HG03064 (cell line): Measurements from ENCODE around the gene COL4A1.

Experiments
- ATAC-seq: cut with Tn5 transposase; IDR thresholded peaks from one replicate; pipeline ENCODE4 v1.9.1; 2021; ENCODE audit warnings: low read depth; ENCODE audit not compliant: unreplicated experiment

The COL4A1 gene

DNA sequence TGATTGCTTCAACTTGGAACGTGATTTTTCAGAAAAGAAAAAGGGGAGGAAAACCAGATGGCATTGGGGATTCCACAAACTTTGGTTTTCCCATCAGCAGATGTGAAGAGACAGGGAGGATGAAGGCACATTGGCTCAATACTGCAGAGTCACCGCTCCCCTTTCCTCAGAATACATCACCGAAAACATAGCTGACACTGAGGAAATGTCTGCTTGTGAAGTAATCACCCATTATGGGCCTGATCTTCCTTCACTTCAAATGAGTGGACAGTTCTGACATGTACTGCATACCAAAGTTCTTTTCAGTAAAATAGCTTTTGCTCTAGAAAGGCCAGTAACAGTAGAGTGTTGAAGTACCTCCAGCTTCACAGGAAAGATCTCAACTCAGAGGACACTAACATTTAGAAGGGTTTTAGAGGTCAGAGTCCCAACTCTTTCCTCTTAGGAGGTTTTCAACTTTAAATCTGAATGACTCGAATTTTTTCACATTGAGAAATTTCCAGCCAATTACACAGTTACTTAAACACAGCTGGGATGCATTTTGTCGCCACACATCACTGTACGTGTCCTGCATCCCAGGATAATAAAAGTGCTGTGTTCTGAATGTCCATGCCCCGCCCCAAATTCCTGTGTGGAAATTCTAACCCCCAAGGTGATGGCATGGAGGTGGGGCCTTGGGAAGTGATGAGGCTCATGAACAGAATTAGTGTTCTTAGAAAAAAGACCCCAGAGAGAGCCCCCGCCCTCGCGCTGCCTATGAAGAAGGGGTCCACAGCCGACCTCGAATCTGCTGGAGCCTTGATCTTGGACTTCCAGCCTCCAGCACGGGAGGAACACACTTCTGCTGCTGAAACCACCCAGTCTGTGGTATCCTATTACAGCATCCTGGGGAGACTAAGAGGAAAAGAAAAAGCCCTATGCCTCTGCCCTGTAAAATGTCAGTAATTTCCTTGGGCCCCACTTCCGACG, 77.7 kb downstream of the COL4A1 start:
- ATAC-seq: no peak

DNA sequence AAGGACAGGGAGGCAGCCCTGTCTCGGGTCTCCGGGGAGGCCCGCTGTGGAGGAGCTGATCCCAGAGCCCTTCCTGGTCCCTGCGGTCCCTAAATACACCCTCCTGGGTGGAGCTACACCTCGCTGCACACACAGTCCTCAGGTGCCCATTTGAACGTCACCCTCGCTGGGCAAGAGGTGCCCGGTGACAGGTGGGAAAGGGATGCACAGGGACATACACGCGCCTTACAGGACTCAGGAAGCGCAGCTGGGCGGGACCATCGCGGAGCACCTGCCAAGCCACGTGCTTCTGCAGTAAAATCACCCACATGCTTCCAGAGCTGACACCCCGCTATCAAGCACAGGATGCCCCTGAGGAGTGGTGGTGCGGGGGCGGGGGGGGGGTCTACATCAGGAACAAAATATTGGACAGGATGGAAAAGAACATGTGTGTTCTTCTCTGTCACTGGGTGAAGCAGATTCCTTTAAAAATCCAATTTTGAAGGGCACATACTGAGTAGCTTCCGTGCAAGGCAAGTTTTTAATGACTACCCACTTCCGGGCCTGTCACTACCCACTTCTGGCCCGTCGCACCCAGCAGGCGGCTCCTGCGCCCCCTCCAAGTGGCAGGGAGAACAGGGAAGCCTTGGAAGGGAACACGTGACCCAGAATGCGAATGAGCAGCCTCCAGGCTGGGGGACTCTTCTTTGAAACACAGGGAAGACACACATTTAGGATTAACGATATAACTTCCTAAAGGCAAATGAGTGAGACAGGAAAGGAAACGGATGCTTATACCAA, 78.9 kb downstream of the COL4A1 start:
- ATAC-seq: no peak

DNA sequence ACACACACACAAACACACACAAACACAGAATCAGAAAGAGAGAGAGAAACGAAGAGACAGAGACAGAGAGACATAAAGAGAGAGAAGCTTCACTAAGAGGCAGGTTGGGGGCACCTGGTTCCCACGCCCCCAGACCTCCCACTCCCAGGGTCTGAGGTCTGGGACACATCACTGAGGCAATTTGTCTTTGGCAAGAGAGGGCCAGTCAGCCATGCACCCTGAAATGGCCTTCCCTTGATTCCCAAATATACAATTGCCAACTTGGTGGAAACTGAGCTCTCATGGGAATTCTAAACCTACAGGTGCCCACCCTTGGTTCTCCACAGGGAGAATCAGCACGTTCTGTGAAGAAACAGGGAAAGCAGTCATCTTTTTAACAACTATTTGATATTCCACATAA, 79.5 kb downstream of the COL4A1 start:
- no peak for ATAC-seq

DNA sequence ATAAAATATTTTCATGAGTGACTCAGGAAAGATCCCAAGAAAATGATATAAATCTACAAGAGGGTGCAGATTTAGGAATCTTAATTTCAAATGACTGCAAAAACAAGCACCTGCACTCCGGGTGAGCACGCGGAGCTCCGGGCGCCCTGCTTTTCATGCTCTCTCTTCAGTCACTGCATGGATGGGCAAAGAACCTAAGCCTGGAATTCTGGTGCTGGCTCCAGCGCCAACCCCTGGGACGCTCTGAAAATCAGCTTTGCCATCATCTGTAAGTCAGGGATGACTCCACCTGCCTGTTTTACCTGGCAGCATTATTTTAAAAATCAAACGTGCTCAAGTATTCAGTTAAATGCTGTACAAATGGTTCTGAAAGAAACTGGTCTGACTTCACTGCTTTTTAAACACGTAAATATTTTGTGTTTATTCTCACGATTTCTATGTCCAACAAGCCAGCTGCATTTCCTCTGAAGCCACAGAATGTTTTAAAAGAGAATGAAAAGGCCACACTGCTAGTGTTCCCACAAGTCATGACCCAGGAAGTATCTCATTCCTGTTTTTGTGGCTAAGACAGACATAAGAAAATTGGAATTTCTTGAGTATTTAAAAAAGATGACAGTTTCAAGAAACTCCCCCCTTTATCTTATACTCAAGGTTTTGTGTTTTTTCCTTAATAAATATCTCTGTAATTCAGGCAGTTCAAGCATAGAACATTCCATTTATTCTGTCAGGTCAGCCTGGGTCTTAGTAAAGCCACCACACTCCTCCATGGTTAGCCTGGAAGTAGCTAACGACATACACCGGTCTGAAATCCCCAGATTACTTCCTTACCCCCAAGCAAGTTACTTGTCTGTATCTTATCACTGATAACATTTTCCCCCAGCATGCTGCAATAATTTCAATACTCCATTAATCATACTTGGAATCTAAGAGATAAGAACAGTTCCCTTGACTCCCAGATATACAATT, 81.1 kb downstream of the COL4A1 start:
- no peak for ATAC-seq

DNA sequence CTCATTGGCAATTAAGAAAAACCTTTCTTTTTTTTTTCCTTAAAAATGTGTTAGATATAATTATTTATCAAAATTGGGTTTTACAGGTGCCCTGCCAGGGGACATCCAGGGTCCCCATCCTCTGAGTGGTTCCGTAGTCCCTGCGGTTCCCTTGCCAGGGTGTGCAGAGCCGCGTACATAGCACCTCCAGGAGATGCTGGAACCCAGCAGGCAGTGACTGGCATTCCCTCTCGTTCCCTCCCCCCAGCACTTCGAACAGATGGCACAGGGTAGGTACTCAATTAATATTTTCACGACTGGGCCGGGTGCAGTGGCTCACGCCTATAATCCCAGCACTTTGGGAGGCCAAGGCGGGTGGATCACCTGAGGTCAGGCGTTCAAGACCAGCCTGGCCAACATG, 82.0 kb downstream of the COL4A1 start:
- ATAC-seq: no peak

DNA sequence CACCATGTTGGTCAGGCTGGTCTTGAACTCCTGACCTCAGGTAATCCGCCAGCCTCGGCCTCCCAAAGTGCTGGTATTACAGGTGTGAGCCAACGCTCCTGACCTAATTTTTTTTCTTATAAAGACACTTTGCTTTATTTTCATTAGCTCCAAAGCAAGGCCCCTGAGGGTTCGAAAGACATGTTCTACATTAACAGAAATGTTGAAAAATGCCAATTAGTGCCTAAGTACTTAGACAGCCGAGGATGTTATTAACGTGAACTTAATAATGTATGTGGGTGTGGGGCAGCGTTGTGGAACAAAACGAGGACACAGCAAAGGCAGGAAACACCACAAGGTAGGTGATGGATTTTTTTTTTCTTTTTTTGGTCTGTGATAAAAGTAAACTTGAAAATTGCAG, 82.4 kb downstream of the COL4A1 start:
- no peak for ATAC-seq

DNA sequence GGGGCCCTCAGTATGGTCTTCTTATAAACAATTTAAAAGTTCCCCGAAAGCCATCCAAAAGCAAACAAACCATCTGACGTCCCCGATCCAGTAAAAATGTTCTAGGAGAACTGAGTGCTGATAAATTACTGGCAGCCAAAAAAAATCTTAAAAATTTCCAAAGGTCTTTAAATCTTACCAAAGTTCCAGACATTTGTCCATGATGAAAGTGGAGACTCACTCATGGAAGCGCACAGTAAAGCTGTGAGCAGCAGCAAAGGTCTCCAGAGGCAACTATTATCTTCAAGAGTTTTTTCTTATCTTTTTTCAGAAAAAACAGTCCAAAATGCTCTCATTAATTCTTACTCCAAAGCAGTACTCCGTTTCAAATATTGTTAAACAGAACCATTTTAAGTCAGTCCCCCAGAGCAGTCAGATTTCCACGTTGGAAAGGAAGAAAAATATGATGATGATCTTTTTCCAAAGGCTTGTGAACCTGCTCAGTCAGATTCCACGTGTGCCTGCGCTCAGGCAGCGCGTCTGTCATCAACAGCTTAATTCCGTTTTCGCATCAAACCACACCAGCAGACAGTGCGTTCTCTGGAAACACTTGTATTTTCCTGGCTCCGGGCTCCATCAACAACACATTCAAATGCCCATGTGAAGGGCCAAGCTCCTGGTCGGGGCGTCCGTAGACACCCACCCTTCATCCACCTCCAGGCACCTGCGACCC, 85.4 kb downstream of the COL4A1 start:
- no peak for ATAC-seq

DNA sequence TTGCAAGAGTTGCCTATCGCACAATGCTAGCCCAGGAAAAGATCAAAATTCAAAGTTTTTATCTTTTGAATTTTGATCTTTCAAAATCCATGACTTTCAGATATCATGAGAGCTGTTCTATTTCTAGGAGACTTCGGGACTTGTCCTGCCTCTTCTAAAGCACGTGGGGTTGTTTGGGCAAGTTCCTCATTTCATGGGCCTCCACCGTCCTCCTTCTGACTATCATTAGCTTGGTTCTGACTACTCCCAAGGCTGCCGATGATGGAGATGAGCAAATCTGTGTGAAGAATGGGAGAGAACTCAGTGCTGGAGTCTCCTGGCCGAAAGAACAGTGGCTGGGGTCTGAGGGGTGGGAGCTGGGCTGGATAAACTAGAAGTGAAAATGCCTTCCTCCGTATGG, 86.5 kb downstream of the COL4A1 start:
- no peak for ATAC-seq

DNA sequence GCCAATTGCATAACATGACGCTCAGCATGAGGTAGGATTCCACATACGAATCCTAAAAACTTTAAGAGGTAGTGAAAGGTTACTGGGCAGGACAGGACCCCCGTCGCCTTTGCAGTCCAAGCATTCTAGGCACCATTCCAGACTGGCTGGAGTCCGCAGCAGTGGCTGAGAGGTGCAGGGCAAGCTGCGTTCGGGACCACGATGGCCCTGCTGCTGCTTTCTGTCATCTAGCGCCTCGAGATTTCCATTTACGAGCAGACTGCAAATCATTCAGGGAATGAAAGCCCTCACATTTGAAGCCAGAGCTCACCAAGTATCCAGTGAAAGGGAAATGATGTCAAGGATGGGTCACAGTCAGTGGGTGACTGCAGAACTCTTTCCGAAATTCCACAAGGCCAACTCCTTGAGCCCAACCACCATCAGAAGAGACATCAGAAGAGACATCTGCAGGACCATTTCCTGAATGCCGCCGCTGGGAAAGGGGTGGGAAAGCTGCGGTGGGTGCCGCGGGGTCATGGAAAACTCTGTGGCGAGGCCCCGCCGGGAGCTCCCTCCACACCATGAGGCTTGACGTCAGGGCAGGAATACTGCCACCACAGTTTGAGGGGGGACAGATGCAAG, 88.3 kb downstream of the COL4A1 start:
- no peak for ATAC-seq

DNA sequence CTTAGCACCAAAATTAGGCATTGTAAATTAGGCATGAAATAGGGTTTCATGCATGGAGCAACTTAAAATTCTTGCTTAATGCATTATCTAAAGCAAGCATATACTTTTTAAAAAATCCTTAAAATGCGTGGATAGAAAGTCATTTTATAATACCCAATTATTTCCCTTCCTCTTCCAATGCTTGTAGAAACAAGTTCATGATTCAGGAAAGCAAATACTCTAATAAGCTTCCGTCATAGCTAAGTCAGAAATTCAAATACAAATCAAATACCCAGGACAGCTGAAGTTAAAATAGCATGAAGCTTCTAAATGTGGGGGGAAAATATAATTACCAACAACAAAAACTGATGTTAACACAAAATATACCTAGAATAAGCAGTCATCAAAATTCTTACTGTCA, 89.1 kb downstream of the COL4A1 start:
- no peak for ATAC-seq

DNA sequence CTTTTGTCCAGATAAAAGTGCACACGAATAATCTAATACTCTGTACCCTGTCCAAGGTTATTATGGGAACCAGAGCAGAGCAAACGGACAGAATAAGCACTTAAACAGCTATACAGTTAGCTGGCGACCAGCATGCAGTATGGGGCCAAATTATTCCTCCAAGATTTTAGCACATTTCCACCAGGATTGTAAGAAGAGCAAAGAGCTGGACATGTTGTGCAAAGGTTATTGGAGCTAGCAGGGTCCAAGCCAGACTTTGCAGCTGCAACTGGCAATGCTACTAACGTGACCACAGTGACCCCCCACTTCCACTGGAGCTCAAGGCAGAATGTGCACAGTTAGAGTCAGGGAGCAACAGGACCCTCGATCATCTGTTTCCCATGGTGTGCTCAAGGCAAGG, 89.9 kb downstream of the COL4A1 start:
- no peak for ATAC-seq

DNA sequence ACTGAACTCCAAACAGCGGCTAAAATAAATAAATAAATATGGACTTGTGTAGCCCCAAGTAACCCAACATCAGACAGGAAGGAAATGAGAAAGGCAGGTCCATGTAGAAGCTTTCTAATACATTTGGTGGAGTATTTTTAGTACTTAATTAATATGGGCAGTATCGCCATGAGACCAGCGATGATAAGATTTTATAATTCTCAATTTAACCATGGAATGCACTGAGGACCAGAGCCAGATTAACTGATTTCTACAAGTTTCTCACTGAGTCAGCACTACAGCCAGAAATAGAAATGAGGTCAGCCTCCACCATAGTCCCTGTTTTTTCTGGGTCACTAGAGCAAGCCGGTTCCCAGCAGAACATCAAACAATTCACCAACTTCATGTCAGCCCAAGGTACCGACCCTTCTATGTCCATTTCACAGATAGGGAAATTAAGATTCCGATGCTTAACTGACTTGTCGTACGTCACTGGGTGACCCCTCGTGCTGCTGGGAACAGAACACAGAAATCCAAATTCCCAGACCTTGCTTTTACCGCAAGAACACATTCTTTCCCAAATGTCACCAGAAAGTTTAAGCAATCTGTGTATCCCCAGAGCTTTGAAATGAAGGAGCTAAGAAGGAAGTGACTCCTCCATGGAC, 90.4 kb downstream of the COL4A1 start:
- ATAC-seq: no peak

DNA sequence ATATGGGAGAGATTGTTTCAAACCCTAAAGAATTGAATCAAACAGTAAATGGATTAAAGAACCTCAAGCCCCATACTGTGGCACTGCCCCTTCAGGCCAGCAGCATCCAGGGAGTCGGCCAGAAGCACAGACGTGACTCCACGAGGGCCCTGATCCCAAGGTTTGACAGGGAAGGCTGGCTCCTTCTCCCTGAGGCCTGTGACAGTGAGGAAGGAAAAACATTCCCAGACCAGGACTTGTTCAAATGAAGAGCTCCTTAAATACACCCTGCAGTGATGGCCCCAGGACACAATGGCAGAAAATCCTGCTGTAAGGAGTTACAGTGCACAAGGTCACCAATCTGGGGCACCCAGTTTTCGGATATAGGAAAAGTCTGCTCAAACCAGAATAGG, 91.0 kb downstream of the COL4A1 start:
- no peak for ATAC-seq

DNA sequence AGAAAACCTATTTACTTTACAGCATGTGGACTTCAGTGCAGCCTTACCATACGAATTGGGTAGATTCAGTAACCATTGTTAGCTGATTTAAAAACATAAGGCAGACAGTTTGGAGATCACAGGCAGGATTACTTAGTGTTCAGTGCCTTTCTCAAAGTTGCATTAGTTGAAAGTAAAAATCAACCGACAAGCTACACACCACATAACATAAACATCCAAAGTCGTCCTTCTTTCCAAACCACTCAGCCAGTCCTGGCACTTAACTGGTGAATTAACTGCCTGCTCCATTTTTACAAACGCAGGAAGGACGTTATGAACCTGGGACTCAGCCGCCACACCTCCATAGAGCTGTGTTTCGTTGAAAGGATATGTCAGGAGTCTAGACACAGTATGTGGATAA, 91.4 kb downstream of the COL4A1 start:
- ATAC-seq: no peak

DNA sequence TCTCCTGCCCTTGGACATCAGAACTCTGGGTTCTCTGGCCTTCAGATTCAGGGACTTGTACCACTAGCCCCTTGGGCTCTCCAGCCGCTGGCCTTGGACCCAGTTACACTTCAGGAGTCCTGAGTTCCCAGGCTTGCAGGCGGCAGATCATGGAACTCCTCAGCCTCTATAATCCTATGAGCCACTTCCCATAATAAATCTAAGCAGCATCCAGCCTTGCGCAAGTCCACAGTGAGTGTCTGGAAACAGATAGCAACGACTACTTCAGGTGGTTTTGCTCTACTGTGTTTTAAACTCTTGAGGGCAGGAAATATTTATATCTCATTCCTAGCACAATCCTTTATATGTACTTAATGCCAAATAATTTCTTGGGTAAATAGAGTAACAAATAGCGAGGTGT, 92.3 kb downstream of the COL4A1 start:
- ATAC-seq: no peak

DNA sequence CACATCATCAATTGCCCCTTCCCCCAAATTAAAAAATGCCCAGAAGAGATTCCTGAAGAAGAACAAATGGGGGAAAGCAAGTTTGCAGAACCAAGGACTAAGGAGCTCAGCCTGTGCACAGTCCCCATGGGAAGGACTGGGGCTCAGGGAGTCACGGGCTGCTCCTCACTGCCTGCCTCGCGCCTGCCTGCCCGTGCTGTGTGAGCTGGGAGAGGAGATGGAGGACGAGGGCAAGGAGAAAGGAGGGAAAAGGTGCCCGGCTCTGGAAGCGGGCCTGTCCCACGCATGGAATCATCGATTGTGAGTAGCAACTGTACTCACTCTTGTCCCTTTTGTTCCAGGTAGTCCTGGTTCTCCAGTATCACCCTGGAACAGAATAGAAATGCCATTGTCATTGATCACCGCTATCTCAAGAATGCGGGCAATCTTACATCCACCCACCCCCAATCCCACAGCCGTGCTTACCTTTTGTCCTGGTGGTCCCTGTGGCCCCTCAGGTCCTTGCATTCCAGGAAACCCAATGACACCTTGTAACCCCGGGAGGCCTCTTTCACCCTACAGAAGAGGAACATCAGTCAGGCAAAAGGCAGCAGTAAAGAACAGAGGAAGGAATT, 93.4 kb downstream of the COL4A1 start:
- ATAC-seq: no peak

DNA sequence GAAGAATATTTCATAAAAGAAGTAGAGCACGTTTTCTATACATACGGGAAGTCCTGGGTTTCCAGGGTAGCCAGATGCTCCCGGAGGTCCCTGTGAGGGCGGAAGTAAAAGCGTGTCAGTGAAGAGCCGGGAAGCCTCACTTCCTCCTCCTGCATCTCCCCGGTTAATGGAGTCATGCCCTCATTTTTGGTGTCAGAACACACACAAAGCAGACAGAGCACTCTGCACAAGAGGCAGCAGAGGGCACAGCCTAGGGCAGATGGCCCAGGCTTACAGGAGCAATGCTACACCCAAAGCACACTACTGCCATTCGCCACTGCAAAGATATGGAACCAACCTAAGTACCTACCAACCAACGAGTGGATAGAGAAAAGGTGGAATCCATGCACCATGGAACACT, 94.4 kb downstream of the COL4A1 start:
- ATAC-seq: no peak

DNA sequence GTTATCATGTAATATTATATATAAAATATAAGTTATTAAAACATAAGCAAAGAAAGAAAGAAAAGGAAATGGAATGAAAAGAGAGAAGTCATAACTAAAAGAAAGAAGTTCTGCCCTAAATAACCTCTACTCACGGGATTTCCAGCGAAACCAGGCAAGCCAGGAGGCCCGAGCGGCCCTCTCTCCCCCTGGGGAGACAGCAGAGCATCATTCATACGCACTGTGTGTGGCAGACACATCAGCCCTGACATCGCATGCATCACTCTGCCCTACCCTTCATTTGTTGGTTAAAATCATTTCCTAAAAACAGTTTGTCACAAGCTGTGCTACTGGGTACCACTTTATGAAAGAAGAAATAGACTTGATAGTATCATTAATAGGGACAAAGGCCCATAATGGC, 95.2 kb downstream of the COL4A1 start:
- ATAC-seq: no peak

DNA sequence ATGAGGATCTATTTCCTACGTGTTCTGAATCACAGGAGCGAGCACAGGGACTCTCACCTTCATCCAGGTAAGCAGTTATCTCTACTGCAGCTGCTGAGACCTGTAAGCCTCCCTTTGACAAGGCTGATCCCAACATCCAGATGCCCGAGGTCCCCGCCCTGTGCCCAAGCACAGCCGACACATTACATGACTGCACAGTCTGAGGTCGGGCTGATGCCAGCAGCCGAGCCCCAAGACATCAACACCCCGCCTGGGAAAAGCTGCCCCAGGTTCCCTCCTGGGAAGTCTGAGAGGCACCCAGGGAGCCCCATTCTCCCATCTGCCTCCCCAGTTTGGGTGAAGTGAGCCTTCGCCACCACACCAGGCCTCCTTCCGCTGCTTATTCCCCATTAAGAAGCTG, 95.9 kb downstream of the COL4A1 start:
- no peak for ATAC-seq
